HepG2 (cell line): Measurements from ENCODE around the gene KLF15. TPM values are rescaled to one million over a fixed set of nuclear protein-coding genes. Genes with fewer than 3 reads are reported as not detected.
A peak's percentile ranks its signal among the peaks of the same experiment; 100 is the strongest.

Experiments used
- ATAC-seq: fragments of 200-7000 bp; cut with Tn5 transposase; 3 replicates; pipeline ENCODE4 v1.9.1; 2020; ENCODE audit warnings: mild to moderate bottlenecking, moderate library complexity
- BruUV-seq: library from RNA; stranded (reverse); fragments of 400-500 nt; replicated peaks from 2 replicates; lab custom pipeline; 2021; lab: Mats Ljungman, UMichigan
- CTCF ChIA-PET: fragments of 300-600 bp; formaldehyde crosslinking; extraction: SDS; loops from one replicate; lab custom pipeline; 2021; ENCODE audit warnings: low total read pairs, inconsistent platforms, low intra/inter-chr PET ratio; lab: Yijun Ruan, JAX
- POLR2A ChIA-PET: fragments of 350-600 bp; sonication (Branson Sonifier 250); formaldehyde crosslinking; loops from one replicate; lab custom pipeline; 2020; ENCODE audit warnings: antibody characterized with exemption, inconsistent platforms; lab: Yijun Ruan, JAX
- DNase-seq: peaks from one replicate; pipeline ENCODE4 v3.0.0-alpha.2; 2015; ENCODE audit warnings: low spot score
- FAIRE-seq: peaks from 3 replicates; lab custom pipeline; 2011; peaks lifted over from hg19 to GRCh38; lab: Jason Lieb, UNC
- H2AFZ ChIP-seq: one replicate; pipeline ENCODE4 v1.6.1; 2011; ENCODE audit warnings: low read length, inconsistent platforms
- H3K27ac ChIP-seq: fragments of 300-600 bp; 3 replicates; pipeline ENCODE4 v1.8.0; 2011; ENCODE audit warnings: mixed run types, mild to moderate bottlenecking, mixed read lengths, low read length, inconsistent platforms; ENCODE audit not compliant: insufficient read depth; ENCODE audit errors: extremely low read length
- H3K27me3 ChIP-seq, 2 experiments: fragments of 200-600 bp in 1 of 2; 2 replicates in 1 of 2; 3 replicates in 1 of 2; pipeline versions ENCODE4 v1.6.0 to v1.8.0; 2011; ENCODE audit warnings: low read length in 2 of 2, mild to moderate bottlenecking in 2 of 2, moderate library complexity in 2 of 2, inconsistent platforms in 1 of 2; ENCODE audit not compliant: insufficient read depth in 2 of 2, control insufficient read depth in 1 of 2
- H3K36me3 ChIP-seq, 2 experiments: fragments of 200-600 bp in 1 of 2; replicated peaks in 1 of 2; 2 replicates in 1 of 2; 3 replicates in 1 of 2; pipeline versions ENCODE4 v1.5.1 to v1.8.0; 2011; ENCODE audit warnings: low read length in 2 of 2, inconsistent platforms in 1 of 2; ENCODE audit not compliant: insufficient read depth in 2 of 2, control insufficient read depth in 1 of 2
- H3K4me1 ChIP-seq: 2 replicates; pipeline ENCODE4 v1.5.1; 2012; ENCODE audit warnings: low read length, inconsistent platforms; ENCODE audit not compliant: insufficient read depth
- H3K4me2 ChIP-seq: 2 replicates; pipeline ENCODE4 v1.6.0; 2011; ENCODE audit warnings: low read depth, low read length, inconsistent platforms
- H3K4me3 ChIP-seq, 3 experiments: fragments of 200-600 bp in 1 of 3; sonication (generic), shearing (Covaris generic) in 1 of 3; replicated peaks in 1 of 3; 2 replicates each; pipeline ENCODE4 v1.5.1; 2011 to 2016; ENCODE audit warnings: low read length in 3 of 3, inconsistent platforms in 2 of 3, low read depth in 2 of 3, mild to moderate bottlenecking in 2 of 3, control low read depth in 1 of 3, mixed read lengths in 1 of 3; ENCODE audit not compliant: insufficient read depth in 1 of 3
- H3K79me2 ChIP-seq: one replicate; pipeline ENCODE4 v1.6.1; 2011; ENCODE audit warnings: low read length, inconsistent platforms; ENCODE audit not compliant: insufficient read depth
- H3K9ac ChIP-seq: 2 replicates; pipeline ENCODE4 v1.6.0; 2011; ENCODE audit warnings: mild to moderate bottlenecking, low read depth, low read length, inconsistent platforms; ENCODE audit not compliant: insufficient read depth
- H3K9me3 ChIP-seq: 2 replicates; pipeline ENCODE4 v1.5.1; 2012; ENCODE audit warnings: mild to moderate bottlenecking, low read length
- H4K20me1 ChIP-seq: 2 replicates; pipeline ENCODE4 v1.6.0; 2011; ENCODE audit warnings: inconsistent platforms, mild to moderate bottlenecking, low read length, moderate library complexity; ENCODE audit not compliant: insufficient read depth
- CEBPG ChIP-seq: IDR thresholded peaks from 2 replicates; pipeline ENCODE4 v1.6.1; 2016
- HNF1A ChIP-seq, 2 experiments: sonication (generic) in 1 of 2; formaldehyde crosslinking in 1 of 2; IDR thresholded peaks; 2 replicates each; pipeline versions ENCODE4 v1.4.0 to v1.6.1; 2016 to 2020; ENCODE audit warnings: borderline replicate concordance in 1 of 2, low read depth in 1 of 2, mild to moderate bottlenecking in 1 of 2, missing genetic modification reagents in 1 of 2
- IRF2 ChIP-seq: IDR thresholded peaks from 2 replicates; pipeline ENCODE4 v1.6.1; 2018; ENCODE audit warnings: missing genetic modification reagents, missing compliant biosample characterization
- ISL2 ChIP-seq: sonication (generic); formaldehyde crosslinking; IDR thresholded peaks from 2 replicates; pipeline ENCODE4 v1.5.0; 2020; ENCODE audit warnings: missing genetic modification reagents
- NCOA5 ChIP-seq: sonication (generic); formaldehyde crosslinking; IDR thresholded peaks from 2 replicates; pipeline ENCODE4 v1.4.0; 2020; ENCODE audit warnings: missing genetic modification reagents
- SNRNP70 ChIP-seq: fragments of 200-400 bp; formaldehyde crosslinking; IDR thresholded peaks from 2 replicates; pipeline ENCODE4 v1.6.1; 2017; ENCODE audit warnings: mild to moderate bottlenecking, low read depth, low read length, moderate library complexity
- SRSF9 ChIP-seq: fragments of 200-400 bp; formaldehyde crosslinking; IDR thresholded peaks from 2 replicates; pipeline ENCODE4 v1.6.1; 2018; ENCODE audit warnings: borderline replicate concordance, mild to moderate bottlenecking, low read depth, low read length; ENCODE audit not compliant: insufficient read depth, poor library complexity, severe bottlenecking
- TP53 ChIP-seq: sonication (generic); formaldehyde crosslinking; conservative IDR thresholded peaks from 2 replicates; pipeline ENCODE4 v1.4.0; 2020; ENCODE audit warnings: missing genetic modification reagents
- ZBTB7B ChIP-seq: sonication (generic); formaldehyde crosslinking; IDR thresholded peaks from 2 replicates; pipeline ENCODE4 v1.4.0; 2020; ENCODE audit warnings: missing genetic modification reagents
- ZFP36L2 ChIP-seq: sonication (generic); formaldehyde crosslinking; IDR thresholded peaks from 2 replicates; pipeline ENCODE4 v1.4.0; 2020; ENCODE audit warnings: missing genetic modification reagents
- ZFP41 ChIP-seq: sonication (generic); formaldehyde crosslinking; IDR thresholded peaks from 2 replicates; pipeline ENCODE4 v1.4.0; 2020; ENCODE audit warnings: mild to moderate bottlenecking, missing genetic modification reagents, borderline replicate concordance
- ZNF180 ChIP-seq: sonication (generic); formaldehyde crosslinking; IDR thresholded peaks from 2 replicates; pipeline ENCODE4 v1.4.0; 2020; ENCODE audit warnings: low read depth, missing genetic modification reagents, borderline replicate concordance
- ZNF577 ChIP-seq: sonication (generic); formaldehyde crosslinking; IDR thresholded peaks from 2 replicates; pipeline ENCODE4 v1.4.0; 2020; ENCODE audit warnings: mild to moderate bottlenecking, low read depth, missing genetic modification reagents, borderline replicate concordance
- ZNF761 ChIP-seq: sonication (generic); formaldehyde crosslinking; conservative IDR thresholded peaks from 2 replicates; pipeline ENCODE4 v1.4.0; 2020; ENCODE audit warnings: mild to moderate bottlenecking, missing genetic modification reagents
- ZNF784 ChIP-seq: sonication (generic); formaldehyde crosslinking; IDR thresholded peaks from 2 replicates; pipeline ENCODE4 v1.5.1; 2020; ENCODE audit warnings: missing genetic modification reagents, mild to moderate bottlenecking, borderline replicate concordance
- WGBS: methylation state at CpG from one replicate; pipeline ENCODE4 v1.1.6; 2017; ENCODE audit warnings: low lambda C conversion rate; 5-methylcytosine and 5-hydroxymethylcytosine counted together
- in situ Hi-C: cut with HindIII; loops from 2 replicates; pipeline ENCODE4 v1.10.0; 2017; ENCODE audit warnings: low pct_unique_long_range_greater_than_20kb; ENCODE audit not compliant: extremely low pct_ligation_motif_present
- intact Hi-C: fragments of 100-400 bp; cut with micrococcal nuclease; formaldehyde crosslinking; loops from one replicate; pipeline ENCODE4 v1.10.0; 2022; ENCODE audit not compliant: unreplicated experiment
- polyA plus RNA-seq, 8 experiments: library from polyadenylated mRNA; depleted of rRNA in 3 of 8; stranded (reverse) in 7 of 8; unstranded in 1 of 8; fragments of >200 nt; fragmentation: Illumina TruSeq in 4 of 8; extraction: Trizol in 4 of 8; gene quantifications; 2 replicates each; pipeline versions ENCODE4 v1.2.1 to v1.2.3, GENCODE V29; 2011 to 2016; ENCODE audit warnings: low read depth in 4 of 8, missing spikeins in 1 of 8, mixed read lengths in 1 of 8; ENCODE audit not compliant: insufficient read depth in 1 of 8
- total RNA-seq, 5 experiments: library from RNA; depleted of rRNA; stranded (reverse); fragments of >200 nt; fragmentation: Illumina TruSeq; extraction: Trizol; gene quantifications; 2 replicates each; pipeline ENCODE4 v1.2.3, GENCODE V29; 2016; ENCODE audit warnings: low read depth in 1 of 5
- TF ChIP-seq, protein P1 (sequence below): sonication (generic); formaldehyde crosslinking; IDR thresholded peaks from 2 replicates; pipeline ENCODE4 v1.5.0; 2020; ENCODE audit warnings: missing genetic modification reagents
- TF ChIP-seq, protein P2 (sequence below): sonication (generic); formaldehyde crosslinking; IDR thresholded peaks from 2 replicates; pipeline ENCODE4 v1.5.0; 2020; ENCODE audit warnings: missing genetic modification reagents, mild to moderate bottlenecking, borderline replicate concordance

The KLF15 gene
- total and polyA plus RNA-seq, 2 of the 13 experiments (the other 11 are each of a cell fraction or from before 2014, with no cell fraction given): 7.1 to 7.8 TPM

DNA sequence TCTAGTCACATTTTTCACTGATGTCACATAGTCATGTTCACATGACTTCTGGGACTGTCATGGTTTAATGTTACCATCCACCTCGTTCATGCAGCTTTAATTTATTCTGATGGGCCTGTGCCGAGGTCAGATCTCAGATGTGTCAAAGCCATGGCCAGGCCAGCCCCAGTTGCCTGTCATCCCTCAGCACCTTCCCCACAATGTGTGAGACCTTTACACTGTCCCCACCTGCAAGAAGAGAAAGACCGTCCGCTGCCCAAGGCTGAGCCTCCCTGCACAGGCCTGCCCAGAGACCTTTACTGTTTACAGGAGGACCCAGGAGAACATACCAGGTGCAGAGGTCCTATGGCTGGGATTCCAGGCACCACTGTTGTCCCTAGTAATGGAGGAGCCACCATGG lies 12.8 kb upstream of the KLF15 start:
- H3K9ac ChIP-seq: no peak overlapping the region
- no peak overlapping the region for H3K27ac ChIP-seq
- no peaks in the 10 kb centered on the region for H3K36me3 ChIP-seq
- ChIA-PET CTCF (interaction anchor here (1.0 kb wide), 1 partner anchor 19 kb away, joined by 5 read pairs; no protein-coding TSS in a partner anchor), POLR2A (no interaction called here)
- peaks cover 2 to 16% of the 10 kb centered on the region in 2 experiments; a peak in 4 of 5 replicates for H3K27me3 ChIP-seq
- BruUV-seq: no TSS peak
- H3K4me3 ChIP-seq: no peak overlapping the region
- 7% methylated on average over 3 of the region's 4 CpGs for WGBS
- intact Hi-C loops (no loop called here), in situ Hi-C loops (loop anchor here (25.0 kb wide), 1 partner anchor 233 kb away; no protein-coding TSS in a partner anchor)
- H3K4me2 ChIP-seq: peak overlapping the region; percentile 14
- H4K20me1 ChIP-seq: no peaks in the 10 kb centered on the region
- H3K79me2 ChIP-seq: no peaks in the 10 kb centered on the region
- H2AFZ ChIP-seq: no peak overlapping the region
- peaks cover 82% of the 10 kb centered on the region for H3K4me1 ChIP-seq
- no peaks in the 10 kb centered on the region for H3K9me3 ChIP-seq
- FAIRE-seq (no peak), DNase-seq (no peak), ATAC-seq (peak; percentile 11; the same call in 2 of the 3 replicates)
- TF ChIP-seq SNRNP70 (no peak), TP53 (CRISPR knock-in tag) (no peak), ZNF784 (no peak), ZNF761 (no peak), IRF2 (CRISPR knock-in tag) (no peak), ZNF180 (CRISPR knock-in tag) (no peak), ISL2 (CRISPR knock-in tag) (no peak), ZFP36L2 (no peak), ZBTB7B (CRISPR knock-in tag) (no peak), CEBPG (CRISPR knock-in tag) (no peak), NCOA5 (CRISPR knock-in tag) (no peak), SRSF9 (no peak), ZNF577 (CRISPR knock-in tag) (no peak), ZFP41 (CRISPR knock-in tag) (no peak), HNF1A (IDR thresholded peaks at IDR 0.05; ENCODE audit: low read depth) (no peak), HNF1A (CRISPR knock-in tag; IDR thresholded peaks at IDR 0.05; ENCODE audit: borderline replicate concordance) (no peak)
- TF ChIP-seq, protein P1, sequence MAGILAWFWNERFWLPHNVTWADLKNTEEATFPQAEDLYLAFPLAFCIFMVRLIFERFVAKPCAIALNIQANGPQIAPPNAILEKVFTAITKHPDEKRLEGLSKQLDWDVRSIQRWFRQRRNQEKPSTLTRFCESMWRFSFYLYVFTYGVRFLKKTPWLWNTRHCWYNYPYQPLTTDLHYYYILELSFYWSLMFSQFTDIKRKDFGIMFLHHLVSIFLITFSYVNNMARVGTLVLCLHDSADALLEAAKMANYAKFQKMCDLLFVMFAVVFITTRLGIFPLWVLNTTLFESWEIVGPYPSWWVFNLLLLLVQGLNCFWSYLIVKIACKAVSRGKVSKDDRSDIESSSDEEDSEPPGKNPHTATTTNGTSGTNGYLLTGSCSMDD (CRISPR knock-in tag): no peak
- TF ChIP-seq, protein P2, sequence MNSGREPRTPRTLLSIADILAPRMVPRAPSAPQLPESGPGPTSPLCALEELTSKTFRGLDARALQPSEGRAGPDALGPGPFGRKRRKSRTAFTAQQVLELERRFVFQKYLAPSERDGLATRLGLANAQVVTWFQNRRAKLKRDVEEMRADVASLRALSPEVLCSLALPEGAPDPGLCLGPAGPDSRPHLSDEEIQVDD (CRISPR knock-in tag): no peak
